Measurements from ENCODE around the gene ATP5PF.
"Not testable (repeated sequence)": the region's sequence is repeated elsewhere in the genome, so short reads cannot be mapped to it uniquely, and the experiment has no call there.

DNA sequence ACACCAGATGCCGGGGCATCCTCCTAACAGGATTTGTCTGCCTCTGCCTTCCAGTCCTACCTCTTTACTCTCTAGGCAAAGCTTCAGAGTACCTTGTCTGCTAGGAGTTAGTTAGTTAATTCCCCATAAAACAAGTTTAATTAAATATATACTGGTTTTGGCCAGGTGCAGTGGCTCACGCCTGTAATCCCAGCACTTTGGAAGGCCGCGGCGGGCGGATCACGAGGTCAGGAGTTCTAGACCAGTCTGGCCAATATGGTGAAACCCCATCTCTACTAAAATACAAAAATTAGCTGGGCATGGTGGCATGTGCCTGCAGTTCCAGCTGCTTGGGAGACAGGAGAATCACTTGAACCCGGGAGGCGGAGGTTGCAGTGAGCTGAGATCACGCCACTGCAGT, 20.6 kb downstream of the ATP5PF start:
- TF ChIP-seq, protein P1, sequence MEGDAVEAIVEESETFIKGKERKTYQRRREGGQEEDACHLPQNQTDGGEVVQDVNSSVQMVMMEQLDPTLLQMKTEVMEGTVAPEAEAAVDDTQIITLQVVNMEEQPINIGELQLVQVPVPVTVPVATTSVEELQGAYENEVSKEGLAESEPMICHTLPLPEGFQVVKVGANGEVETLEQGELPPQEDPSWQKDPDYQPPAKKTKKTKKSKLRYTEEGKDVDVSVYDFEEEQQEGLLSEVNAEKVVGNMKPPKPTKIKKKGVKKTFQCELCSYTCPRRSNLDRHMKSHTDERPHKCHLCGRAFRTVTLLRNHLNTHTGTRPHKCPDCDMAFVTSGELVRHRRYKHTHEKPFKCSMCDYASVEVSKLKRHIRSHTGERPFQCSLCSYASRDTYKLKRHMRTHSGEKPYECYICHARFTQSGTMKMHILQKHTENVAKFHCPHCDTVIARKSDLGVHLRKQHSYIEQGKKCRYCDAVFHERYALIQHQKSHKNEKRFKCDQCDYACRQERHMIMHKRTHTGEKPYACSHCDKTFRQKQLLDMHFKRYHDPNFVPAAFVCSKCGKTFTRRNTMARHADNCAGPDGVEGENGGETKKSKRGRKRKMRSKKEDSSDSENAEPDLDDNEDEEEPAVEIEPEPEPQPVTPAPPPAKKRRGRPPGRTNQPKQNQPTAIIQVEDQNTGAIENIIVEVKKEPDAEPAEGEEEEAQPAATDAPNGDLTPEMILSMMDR (IDR thresholded peaks at IDR 0.05) = not testable (repeated sequence)
- not testable (repeated sequence) for TF ChIP-seq POLR2AphosphoS5 (IDR thresholded peaks at IDR 0.05)
